ENCODE measurements around the gene PODXL.
"Not testable (repeated sequence)": the region's sequence is repeated elsewhere in the genome, so short reads cannot be mapped to it uniquely, and the experiment has no call there.

PODXL gene

DNA sequence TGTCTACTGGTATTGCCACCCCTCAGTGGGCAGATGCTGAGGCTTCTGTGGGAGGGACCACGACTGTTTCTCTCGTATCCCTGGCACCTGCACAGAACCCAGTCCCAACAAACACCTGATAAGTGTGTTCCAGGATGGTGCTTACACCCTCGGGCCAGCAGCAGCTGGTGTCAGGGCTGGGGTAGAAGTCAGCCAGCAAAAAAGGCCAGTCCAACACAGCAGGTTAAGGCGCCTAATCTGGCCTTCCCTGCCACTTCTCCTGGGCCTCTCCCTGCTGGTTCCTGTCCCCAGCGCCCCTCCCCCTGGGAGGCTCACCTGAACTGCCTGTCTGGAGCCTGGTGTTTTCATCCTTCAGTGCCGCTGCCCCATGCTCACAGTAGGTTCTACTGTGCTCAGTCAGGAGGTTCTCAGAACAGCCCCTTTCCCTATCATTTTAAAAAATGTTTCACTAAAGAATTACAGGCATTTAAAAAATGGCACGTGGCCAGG lies 20.0 kb downstream of the PODXL start:
- no peak for DNase-seq

DNA sequence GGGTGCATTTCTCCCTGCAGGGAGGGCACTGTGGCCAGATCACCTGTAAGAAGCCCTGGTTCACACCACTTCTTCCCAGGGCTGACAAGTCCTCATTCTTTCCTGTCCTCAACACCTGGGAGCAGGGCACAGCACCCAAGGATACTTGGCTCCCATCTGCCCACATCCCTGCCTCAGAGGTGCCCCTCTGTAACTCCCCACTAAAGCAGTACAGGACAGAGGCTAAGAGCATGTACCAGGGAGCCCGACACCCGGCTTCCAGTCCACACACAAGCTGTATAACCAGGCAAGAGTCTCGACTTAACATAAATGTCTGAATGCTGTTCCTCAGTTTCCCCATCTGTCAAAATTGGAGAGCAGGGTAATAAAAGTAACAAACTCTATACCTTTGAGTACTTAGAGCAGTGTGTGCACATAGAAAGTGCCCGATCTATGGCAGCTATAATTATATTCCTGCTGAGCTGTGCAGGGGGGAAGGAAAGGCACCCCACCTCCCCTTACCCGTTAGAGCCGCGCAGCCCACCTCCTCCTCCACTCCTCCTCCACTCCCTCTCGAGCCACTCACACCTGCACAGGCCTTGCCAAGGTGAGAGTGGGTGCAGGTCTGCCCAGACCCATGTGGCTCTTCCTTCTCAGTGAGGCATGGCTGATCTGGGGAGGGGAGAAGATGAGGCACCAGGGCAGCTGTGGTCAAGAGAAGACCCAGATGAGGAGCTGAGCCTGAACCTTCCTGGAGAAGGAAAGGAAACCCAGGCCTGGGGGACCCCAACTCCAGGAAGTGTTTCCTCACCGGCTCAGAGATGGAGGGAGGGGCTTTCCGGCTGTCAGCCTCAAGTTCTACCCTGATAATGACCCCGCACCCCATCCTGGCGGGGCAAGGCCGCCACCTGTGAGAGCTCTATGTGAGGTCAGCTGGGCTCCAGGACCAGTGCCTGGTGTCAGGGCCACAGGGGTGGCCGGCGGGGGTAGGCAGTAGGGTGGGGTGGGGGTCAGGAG lies 22.6 kb downstream of the PODXL start:
- DNase-seq: no peak

DNA sequence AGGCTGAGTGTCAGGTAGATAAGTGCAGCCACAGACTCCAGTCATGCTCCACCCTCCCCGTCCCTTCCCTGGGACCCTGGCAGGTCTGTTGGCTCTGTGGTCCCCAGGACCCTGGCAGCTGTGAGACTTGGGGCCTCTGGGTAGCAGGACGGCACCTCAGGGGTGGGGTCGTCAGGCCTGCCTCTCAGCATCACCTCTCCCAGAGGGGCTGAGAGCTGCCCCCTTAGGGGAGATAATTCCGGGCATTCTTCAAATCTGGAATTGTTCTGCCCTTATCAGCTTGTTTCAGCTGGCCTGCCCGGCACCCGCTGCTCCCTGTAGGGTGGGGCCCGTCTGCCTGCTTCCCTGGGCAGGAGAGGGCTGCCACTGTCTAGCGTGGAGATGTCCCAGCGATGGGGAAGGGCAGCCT lies 23.3 kb downstream of the PODXL start:
- DNase-seq: no peak

DNA sequence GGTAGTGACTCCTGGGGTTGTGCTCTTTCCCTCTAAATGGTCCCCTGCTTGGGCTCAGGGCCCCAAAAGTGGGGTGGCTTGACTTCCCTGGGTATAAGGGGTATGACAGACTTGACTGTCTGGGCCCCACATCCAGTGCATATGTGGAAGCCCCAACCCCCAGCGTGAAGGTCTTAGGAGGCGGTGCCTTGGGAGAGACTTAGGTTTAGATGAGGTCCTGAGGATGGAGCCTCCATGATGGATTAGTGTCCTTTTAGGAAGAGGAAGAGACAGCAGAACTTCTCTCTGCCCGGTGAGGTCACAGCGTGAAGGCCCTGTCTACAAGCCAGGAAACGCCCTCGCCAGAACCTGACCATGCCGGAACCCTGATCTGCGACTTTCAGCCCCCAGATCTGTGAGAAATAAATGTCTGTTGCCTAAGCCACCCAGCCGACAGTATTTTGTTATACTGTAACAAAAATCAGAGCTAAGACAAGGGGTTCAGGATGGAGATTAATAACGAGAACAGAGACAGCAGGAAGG lies 23.8 kb downstream of the PODXL start:
- DNase-seq: no peak

DNA sequence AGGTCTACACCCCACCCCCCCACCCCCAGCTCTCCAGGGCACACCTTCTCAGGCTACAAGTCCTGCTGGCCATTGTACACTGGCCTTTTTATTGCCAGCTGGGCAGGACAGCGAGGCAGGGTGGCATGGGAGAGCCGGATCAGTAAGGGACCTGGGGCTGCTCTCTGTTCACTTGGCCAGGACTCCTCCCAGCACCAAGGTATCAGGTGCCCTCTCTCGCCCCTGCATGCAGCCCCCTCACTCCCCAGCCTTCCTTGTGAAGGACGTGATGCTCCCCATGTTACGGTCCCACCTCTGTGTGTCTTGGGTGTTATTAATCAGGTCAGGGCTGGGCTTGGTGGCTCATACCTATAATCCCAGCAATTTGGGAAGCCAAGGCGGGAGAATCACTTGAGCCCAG lies 26.3 kb downstream of the PODXL start:
- no peak for DNase-seq

DNA sequence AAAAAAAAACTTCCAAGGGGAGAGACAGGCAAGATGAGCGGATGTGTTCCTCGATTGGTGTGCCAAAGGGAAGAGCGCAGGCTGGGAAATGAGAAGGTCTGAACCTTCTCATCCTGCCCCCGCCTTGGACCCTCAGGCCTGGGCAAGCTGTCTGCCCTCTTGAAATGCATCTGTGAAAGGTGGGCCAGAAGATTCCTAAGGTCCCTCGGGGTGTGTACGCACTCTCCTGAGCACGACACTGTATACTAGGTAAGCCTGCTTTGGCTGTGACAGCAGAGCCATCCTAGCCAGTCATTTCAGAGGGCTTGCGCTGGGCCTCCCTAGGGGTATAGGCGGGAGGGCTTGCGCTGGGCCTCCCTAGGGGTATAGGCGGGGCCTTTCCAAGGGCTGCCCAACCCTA lies 26.8 kb downstream of the PODXL start:
- DNase-seq: no peak

DNA sequence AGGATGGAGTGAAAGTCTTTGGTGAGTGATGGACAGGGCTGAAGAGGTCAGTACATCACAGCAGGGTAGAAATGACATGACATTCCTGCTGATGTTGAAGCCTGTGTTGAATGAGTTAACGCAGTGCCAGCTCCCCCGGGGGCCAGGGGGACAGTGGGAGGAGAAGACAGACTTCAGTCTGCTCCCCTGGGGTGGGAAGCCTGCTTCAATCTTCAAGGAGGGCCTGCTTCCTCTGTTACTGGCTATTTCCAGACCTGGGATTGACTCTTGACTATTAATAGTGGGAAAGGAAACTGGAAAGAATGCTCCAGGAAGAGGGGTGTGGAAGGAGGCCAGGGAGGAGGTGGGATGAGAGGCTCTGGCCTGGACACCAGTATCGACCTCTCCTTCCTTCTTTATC lies 27.2 kb downstream of the PODXL start:
- no peak for DNase-seq

DNA sequence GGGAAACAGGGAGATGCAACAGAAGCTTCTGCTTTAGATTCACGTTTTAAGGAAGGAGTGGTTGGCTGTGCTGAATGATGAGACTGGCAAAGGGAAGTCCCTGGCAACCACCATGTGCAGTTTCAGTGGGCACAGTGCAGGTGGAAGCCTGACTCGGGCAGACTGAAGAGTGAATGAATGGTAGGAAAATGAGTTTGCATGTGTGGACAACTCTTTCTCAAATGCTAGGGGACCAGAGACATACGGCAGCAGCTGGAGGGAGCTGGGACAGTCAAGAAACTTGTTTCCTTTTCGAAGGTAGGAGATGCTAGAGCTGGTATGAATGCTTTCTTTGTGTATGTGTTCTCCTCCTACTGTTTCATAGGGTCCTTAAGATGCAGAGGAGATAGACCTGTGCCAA lies 29.0 kb downstream of the PODXL start:
- DNase-seq: no peak

DNA sequence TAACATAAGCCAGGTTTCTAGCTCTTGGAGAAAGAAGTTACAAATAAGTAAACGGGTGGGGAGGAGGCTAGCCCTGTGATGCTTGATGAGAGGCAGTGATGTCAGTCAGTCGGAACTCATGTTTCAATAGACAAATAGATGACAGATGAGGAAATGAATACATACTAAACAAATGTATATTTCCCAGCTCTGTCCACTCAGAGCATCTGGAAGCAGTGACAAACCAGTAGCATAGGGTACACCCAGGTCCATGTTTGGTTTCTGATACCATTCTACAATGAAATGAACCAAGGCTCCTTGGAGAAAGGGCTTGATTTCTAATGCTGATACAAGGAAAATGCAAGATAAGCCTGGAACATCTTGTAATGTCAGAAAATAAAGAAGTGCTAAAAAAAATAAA lies 30.6 kb downstream of the PODXL start:
- DNase-seq: no peak

DNA sequence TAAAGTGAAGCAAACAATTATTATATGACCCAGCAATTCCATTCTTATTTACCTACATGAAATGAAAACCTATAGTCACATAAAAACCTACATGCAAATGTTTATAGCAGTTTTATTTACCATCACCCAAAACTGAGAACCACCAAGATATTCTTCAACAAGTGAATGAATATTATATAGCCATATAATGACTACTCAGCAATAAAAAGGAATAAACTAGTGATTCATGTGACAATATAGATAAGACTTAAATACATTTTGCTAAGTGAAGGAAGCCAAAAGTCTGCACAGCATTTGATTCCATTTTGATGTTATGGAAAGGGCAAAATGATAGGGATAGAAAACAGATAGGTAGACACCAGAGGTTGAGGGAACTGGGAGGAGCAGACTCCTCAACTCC lies 31.7 kb downstream of the PODXL start:
- no peak for DNase-seq

DNA sequence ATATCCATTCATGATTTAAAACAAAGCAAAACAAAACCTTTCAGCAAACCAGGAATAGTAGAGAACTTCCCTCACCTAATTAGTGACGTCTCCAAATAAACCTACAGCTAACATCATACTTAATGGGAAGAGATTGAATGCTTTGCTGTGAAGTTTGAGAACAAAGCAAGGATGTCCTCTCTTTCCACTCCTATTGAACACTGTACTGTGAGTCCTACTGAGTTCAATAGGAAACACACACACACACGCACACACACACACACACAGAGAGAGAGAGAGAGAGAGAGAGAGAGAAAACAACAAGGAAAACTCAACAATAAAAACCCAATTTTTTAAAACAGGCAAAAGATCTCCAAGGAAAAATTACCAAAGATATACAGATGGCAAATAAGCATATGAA lies 32.3 kb downstream of the PODXL start:
- no peak for DNase-seq

DNA sequence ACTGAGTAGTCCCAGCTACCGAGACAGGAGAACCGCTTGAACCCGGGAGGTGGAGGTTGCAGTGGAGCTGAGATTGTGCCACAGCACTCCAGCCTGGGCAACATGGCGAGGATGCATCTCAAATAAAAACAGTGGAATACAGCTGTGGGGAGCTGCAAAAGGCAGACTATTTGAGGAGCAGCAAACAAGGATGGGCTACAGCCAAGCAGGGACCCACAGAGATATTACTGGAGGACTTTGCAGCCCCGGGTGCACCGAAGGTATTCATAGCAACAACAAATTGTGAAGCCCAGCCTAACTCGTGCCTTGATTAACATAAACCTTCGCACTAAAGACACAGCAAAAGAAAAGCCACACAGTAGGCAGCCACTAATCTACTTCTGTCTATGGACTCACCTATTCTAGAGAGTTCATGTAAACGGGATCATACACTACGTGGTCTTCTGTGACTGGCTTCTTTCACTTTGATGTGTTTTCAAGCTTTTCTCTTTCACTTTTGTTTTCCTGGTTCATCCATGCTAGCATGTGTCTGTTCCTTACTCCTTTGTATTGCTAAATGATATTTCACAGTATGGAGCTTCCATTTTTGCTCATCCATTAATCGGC lies 34.0 kb downstream of the PODXL start:
- no peak for DNase-seq

DNA sequence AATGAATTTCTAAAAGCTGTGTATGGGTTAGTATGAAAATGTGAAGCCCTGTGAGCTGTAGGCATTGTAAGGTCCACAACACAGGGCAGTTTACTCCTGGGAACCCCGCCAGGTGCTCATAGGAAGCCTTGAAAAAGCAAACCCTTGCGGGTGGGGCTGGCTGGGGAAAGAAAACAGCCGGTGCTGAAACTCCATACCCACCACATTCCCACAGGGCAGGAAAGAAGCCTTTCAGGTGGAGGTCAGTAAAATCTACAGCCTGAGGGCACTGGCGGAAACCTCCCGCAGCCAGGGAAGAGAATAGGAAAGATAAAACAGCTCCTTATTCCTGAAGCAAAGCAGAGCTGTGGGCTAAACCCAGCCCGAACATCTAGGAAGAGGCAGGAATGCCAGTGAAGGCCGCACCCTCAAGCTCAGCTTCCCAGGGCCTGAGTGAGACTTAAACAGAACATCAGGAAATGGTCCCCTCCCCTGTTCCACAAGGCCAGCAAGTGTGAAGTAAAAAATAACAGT lies 34.7 kb downstream of the PODXL start:
- DNase-seq: peak; percentile 4

DNA sequence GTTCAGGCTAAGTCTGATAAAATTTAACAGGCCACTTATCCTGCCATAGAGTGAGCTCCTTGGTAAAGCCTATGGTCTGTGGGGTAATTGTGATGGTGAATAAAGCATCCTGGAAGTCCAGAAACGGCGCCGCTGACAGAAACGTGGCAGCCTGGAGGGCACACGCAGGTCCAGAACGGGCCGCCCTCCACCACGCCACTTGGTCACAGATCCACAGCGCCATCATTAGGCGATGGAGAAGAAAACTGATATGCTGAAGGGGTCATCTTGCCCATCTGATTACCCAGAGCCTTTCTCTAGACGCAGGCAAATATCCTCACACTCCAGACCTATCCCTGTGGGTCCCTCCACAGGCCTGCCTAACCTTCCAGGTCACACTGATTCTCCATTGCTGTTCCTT lies 37.8 kb downstream of the PODXL start:
- no peak for DNase-seq

DNA sequence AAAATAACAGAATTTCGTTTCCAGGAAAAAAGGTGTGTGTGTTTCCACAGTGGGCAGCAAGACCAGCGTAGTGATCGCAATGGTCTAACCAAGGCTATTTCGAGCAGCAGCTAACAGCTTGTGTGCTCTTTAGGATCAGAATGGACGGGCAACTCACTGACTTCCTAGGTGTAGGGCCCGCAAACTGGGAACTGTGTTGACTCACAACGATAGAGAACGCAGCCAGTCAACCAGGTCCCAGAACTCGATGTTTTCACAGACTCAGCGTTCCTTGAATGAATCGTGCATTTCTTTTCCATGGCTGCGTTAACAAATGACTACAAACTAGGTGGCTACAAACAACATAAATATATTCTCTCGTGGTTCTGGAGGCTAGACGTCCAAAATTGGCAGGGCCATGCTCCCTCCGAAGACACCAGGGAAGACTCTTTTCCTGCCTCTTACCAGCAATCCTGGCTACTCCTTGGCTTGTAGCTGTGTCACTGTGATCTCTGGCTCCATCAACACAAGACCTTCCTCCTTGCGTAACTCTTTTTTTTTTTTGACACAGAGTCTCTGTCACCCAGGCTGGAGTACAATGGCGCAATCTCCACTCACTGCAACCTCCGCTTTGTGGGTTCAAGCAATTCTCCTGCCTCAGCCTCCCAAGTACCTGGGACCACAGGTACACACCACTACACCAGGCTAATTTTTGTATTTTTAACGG lies 39.1 kb downstream of the PODXL start:
- DNase-seq: no peak

DNA sequence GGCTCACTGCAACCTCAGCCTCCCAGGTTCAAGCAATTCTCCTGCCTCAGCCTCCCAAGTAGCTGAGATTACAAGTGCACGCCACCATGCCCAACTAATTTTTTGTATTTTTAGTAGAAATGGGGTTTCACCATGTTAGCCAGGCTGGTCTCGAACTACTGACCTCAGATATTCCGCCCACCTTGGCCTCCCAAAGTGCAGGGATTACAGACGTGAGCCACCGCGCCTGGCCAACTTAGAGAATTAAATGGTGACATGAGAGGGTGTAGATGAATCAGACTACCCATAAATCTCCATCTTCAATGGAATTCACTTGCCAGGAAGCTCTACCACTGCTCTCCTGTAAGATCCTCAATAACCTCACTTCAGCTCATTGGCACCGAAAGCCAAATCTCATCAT lies 41.0 kb downstream of the PODXL start:
- DNase-seq: not testable (repeated sequence)

DNA sequence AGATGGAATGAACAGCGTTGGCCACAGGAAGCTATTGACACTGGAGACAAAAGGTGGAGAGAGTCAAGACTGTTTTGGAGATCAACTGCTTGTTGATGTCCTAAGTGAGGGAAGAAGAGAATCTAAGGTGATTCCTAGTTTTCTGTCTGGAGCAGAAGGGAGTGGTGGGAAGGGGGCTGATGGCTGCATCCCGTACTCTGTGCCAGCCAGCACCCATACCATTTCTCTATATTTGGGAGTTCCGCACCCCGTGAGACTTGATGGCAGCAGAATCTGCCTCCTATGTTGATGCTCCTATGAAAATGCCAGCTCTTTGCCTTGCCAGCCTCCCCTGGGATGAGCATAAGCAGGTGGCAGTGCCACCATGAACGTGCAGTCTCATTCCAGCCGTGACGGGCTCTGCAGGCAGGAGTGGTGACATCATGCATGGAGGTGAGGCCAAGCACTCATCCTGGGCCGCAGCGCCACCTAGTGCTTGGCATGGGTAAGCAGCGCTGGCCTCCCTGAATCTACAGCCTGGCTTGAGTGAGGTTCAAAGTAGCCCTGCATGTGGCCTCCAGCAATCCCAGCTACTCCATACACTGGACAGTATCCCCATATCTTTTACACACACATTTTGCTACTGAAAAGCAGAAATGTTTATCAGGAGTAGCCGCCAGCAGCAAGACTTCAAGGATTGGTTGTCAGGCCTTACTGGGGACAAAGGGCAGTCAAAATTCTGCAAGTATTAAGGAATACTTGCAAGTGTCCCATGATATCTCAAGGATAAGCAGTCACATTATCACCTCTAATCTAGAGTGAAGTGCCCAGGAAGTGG lies 43.0 kb downstream of the PODXL start:
- DNase-seq: peak; percentile 96

DNA sequence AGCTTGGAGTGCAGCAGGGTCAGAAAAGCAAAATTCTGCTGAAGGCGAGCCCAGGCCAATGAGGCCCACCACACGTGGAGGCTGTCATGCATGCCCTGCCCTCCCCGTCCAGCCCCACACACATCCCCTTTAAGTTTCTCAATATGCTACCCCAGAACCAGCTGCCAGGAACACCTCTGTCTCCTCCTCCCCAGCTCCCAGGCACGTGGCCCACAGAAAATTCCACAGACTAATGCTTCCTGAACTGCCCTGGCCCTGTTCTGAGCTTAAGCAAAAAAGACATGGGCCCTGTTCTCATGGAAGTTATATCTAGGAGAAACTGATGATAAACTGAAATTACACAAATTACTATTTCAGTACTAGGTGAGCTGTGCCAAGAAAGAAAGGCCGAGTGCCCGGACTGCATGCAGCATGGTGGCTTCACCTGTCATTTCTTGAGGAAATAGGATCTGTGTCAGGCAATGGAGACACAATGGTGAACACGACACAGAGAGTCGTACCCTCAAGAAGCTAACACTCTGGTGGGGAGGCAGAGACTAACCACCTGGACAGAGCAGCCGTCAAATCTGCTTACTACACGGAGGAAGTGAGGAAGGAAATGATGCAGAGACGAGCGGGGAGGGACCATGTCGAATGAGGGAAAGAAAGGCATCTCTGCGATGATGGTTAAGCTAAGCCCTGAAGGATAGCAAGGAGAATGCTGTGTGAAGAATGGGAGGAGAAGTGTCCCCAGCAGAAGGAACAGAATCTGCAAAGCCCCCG lies 44.5 kb downstream of the PODXL start:
- no peak for DNase-seq

DNA sequence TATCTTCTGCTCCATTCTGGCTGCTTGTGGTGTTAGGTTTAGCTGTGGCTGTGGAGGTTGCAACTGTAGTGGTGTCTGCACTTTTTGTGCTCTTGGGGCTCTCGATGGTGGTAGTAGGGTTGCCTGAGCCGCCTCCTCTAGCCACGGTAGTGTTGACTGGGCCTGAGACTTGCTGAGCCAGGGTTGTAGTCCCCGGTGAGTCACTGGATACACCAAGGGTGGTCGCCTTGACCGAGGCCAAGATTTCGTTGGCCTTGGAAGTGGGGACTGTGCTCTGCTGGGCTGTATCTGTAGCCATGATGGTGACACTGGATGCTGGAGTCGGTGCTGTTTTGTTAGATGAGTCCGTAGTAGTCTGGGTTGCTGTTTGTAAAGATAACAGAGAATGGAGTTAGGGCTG lies 45.4 kb downstream of the PODXL start:
- DNase-seq: no peak

DNA sequence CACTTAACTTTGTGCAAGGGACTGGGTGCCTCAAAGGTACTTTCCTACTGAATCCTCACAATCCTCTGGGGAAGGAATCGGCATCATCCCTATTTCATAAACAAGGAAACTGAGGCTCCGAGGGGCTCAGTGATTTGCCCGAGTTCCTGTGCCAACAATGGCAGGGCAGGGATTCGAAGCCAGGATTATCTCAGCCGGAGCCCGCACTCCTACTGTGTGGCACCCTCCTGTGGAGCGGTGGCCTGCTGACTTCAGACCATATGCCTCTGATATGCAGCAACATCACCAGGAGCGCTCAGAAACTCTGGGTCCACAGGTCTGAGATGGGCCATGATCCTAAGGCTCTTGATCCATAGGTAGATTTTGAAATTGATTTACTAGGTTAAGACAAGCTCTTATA lies 46.6 kb downstream of the PODXL start:
- no peak for DNase-seq

DNA sequence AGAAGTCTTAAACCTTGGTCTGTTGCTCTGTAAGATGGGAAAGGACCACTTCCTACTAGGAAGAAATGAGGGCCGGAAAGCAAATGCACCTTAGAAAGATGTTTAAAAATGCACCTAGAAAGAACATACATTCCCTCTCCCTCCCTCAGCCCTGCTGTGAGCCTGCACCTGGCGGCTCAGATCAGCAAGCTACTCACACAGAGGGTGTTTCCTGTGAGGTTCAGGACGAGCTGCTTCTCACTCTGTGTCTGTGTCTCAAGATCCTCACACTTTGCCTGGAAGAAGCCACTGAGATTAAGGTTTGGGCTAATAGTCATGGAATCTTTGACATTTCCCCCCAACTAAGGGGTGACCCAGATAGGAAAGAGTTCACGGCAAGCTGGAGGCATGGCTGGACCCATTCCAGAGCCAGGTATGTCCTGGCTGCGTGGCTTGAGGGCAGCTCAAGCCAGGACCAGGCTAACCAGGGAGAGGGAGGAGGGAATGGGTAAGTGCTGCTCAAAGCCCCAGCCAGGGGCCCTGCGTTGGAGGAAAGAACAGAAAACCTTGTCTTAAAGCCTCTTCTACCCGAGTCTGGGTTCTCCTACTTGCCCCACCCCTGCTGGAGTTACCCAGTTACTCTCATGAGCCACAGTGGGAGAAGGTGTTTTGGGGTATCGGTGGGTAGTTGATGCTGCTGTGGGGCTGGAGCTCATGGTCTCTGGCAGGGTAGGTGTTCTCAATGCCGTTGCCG lies 47.5 kb downstream of the PODXL start:
- DNase-seq: no peak
